Karpas-422 (cell line): ENCODE data around the gene ATF4. TPM values are rescaled to one million over a fixed set of nuclear protein-coding genes. Genes with fewer than 3 reads are reported as not detected.

Experiments
- DNase-seq: peaks from one replicate; pipeline ENCODE4 v3.0.0-alpha.2; 2015
- H2AFZ ChIP-seq: fragments of 200-600 bp; sonication (generic); 2 replicates; pipeline ENCODE4 v1.6.1; 2014; ENCODE audit warnings: antibody characterized with exemption, low read length, mixed read lengths
- H3K27ac ChIP-seq: fragments of 200-600 bp; sonication (generic); 2 replicates; pipeline ENCODE4 v1.5.1; 2014; ENCODE audit warnings: mild to moderate bottlenecking, low read length, moderate library complexity
- H3K27me3 ChIP-seq: fragments of 200-600 bp; sonication (generic); 2 replicates; pipeline ENCODE4 v1.6.1; 2014; ENCODE audit warnings: low read length, mixed read lengths
- H3K36me3 ChIP-seq: fragments of 200-600 bp; sonication (generic); 2 replicates; pipeline ENCODE4 v1.6.1; 2014; ENCODE audit warnings: low read length, mixed read lengths; ENCODE audit not compliant: insufficient read depth
- H3K4me1 ChIP-seq: fragments of 200-600 bp; sonication (generic); 2 replicates; pipeline ENCODE4 v1.6.1; 2014; ENCODE audit warnings: mild to moderate bottlenecking, low read length, mixed read lengths
- H3K4me2 ChIP-seq: fragments of 200-600 bp; sonication (generic); 2 replicates; pipeline ENCODE4 v1.6.1; 2014; ENCODE audit warnings: low read length, low read depth, mild to moderate bottlenecking; ENCODE audit not compliant: poor library complexity, severe bottlenecking
- H3K4me3 ChIP-seq: fragments of 200-600 bp; sonication (generic); 2 replicates; pipeline ENCODE4 v1.5.1; 2014; ENCODE audit warnings: mild to moderate bottlenecking, antibody characterized with exemption, low read length, mixed read lengths
- H3K79me2 ChIP-seq: fragments of 200-600 bp; sonication (generic); 2 replicates; pipeline ENCODE4 v1.6.1; 2014; ENCODE audit warnings: mild to moderate bottlenecking, low read length, mixed read lengths
- H3K9ac ChIP-seq: fragments of 200-600 bp; sonication (generic); 2 replicates; pipeline ENCODE4 v1.6.0; 2014; ENCODE audit warnings: low read length
- H3K9me2 ChIP-seq: fragments of 200-600 bp; sonication (generic), shearing (Covaris generic); replicated peaks from 2 replicates; pipeline ENCODE4 v1.6.0; 2014; ENCODE audit warnings: mild to moderate bottlenecking, low read length, moderate library complexity; ENCODE audit not compliant: insufficient read depth
- H3K9me3 ChIP-seq: fragments of 300-700, 200-600 bp; sonication (generic); 2 replicates; pipeline ENCODE4 v1.6.1; 2014; ENCODE audit warnings: low read length, mixed read lengths
- H4K20me1 ChIP-seq: fragments of 200-600 bp; sonication (generic); 2 replicates; pipeline ENCODE4 v1.6.1; 2014; ENCODE audit warnings: mild to moderate bottlenecking, antibody characterized with exemption, low read length, low read depth; ENCODE audit not compliant: insufficient read depth
- total RNA-seq: library from RNA; depleted of rRNA; stranded (reverse); fragments of >200 nt; shearing (Covaris generic); gene quantifications from 2 replicates; pipeline ENCODE4 v1.2.3, GENCODE V29; 2014; ENCODE audit warnings: low replicate concordance

ATF4 gene
- total RNA-seq, 1 experiment from 2014 or later = 543 TPM

GRCh38 chr22:39537975-39538374 lies 17.6 kb downstream of the ATF4 start:
- no peaks in the 10 kb centered on the region for H3K9me3 ChIP-seq
- no peak overlapping the region for H2AFZ ChIP-seq
- H3K4me3 ChIP-seq = no peak overlapping the region
- peak; percentile 65 for DNase-seq
- H3K27ac ChIP-seq = no peak overlapping the region
- H3K9ac ChIP-seq = no peak overlapping the region
- H3K36me3 ChIP-seq = no peaks in the 10 kb centered on the region
- H3K4me1 ChIP-seq = peaks cover 20% of the 10 kb centered on the region
- H4K20me1 ChIP-seq = no peaks in the 10 kb centered on the region
- H3K4me2 ChIP-seq = no peak overlapping the region
- no peaks in the 10 kb centered on the region for H3K79me2 ChIP-seq
- no peaks in the 10 kb centered on the region for H3K27me3 ChIP-seq
- H3K9me2 ChIP-seq = no peaks in the 10 kb centered on the region

GRCh38 chr22:39543095-39543494 lies 22.7 kb downstream of the ATF4 start:
- no peak overlapping the region for H3K4me3 ChIP-seq
- H4K20me1 ChIP-seq = no peaks in the 10 kb centered on the region

GRCh38 chr22:39545386-39546365 lies 25.3 kb downstream of the ATF4 start:
- no peak overlapping the region for H3K27ac ChIP-seq
- no peak overlapping the region for H3K4me3 ChIP-seq
- no peak for DNase-seq
- no peaks in the 10 kb centered on the region for H3K79me2 ChIP-seq
- H3K4me2 ChIP-seq = no peak overlapping the region
- no peaks in the 10 kb centered on the region for H3K9me2 ChIP-seq
- H3K27me3 ChIP-seq = no peaks in the 10 kb centered on the region
- H4K20me1 ChIP-seq = no peaks in the 10 kb centered on the region
- no peaks in the 10 kb centered on the region for H3K4me1 ChIP-seq
- no peaks in the 10 kb centered on the region for H3K36me3 ChIP-seq
- H3K9me3 ChIP-seq = no peaks in the 10 kb centered on the region
- H2AFZ ChIP-seq = no peak overlapping the region
- H3K9ac ChIP-seq = no peak overlapping the region

More at GRCh38 chr22:39543095-39543494, 22.7 kb downstream of the ATF4 start:
- Histone ChIP-seq H3K4me1 (peaks cover 1% of the 10 kb centered on the region), H2AFZ (no peak overlapping the region), H3K9me3 (no peaks in the 10 kb centered on the region), H3K27me3 (no peaks in the 10 kb centered on the region), H3K9me2 (no peaks in the 10 kb centered on the region), H3K9ac (no peak overlapping the region), H3K79me2 (no peaks in the 10 kb centered on the region), H3K4me2 (no peak overlapping the region), H3K36me3 (no peaks in the 10 kb centered on the region), H3K27ac (no peak overlapping the region)
- peak; percentile 82 for DNase-seq

- no peaks in the 10 kb centered on the region for H4K20me1 ChIP-seq
- no peaks in the 10 kb centered on the region for H3K36me3 ChIP-seq
- H3K9me2 ChIP-seq = no peaks in the 10 kb centered on the region
- H3K4me3 ChIP-seq = no peak overlapping the region
- no peaks in the 10 kb centered on the region for H3K9me3 ChIP-seq
- no peaks in the 10 kb centered on the region for H3K4me1 ChIP-seq
- H3K4me2 ChIP-seq = no peak overlapping the region
- DNase-seq = no peak
- H3K27me3 ChIP-seq = no peaks in the 10 kb centered on the region
- H3K9ac ChIP-seq = no peak overlapping the region
- no peak overlapping the region for H3K27ac ChIP-seq
- no peak overlapping the region for H2AFZ ChIP-seq
- H3K79me2 ChIP-seq = no peaks in the 10 kb centered on the region
These were observed 26.7 kb downstream of the ATF4 start for GRCh38 chr22:39546889-39547586.

- Histone ChIP-seq H3K9me2 (no peaks in the 10 kb centered on the region), H2AFZ (no peak overlapping the region), H3K4me2 (no peak overlapping the region), H3K9me3 (no peaks in the 10 kb centered on the region), H3K79me2 (no peaks in the 10 kb centered on the region), H4K20me1 (no peaks in the 10 kb centered on the region), H3K9ac (no peak overlapping the region), H3K4me1 (no peaks in the 10 kb centered on the region), H3K36me3 (no peaks in the 10 kb centered on the region), H3K4me3 (no peak overlapping the region), H3K27ac (no peak overlapping the region), H3K27me3 (no peaks in the 10 kb centered on the region)
- DNase-seq = no peak
These were observed 27.2 kb downstream of the ATF4 start for GRCh38 chr22:39547587-39547947.

- H3K4me2 ChIP-seq = no peak overlapping the region
- no peaks in the 10 kb centered on the region for H3K27me3 ChIP-seq
- H3K9me3 ChIP-seq = no peaks in the 10 kb centered on the region
- H3K27ac ChIP-seq = no peak overlapping the region
- H3K79me2 ChIP-seq = no peaks in the 10 kb centered on the region
- H3K9me2 ChIP-seq = no peaks in the 10 kb centered on the region
- H3K9ac ChIP-seq = no peak overlapping the region
- DNase-seq = no peak
- no peaks in the 10 kb centered on the region for H3K4me1 ChIP-seq
- H4K20me1 ChIP-seq = no peaks in the 10 kb centered on the region
- no peak overlapping the region for H2AFZ ChIP-seq
- no peak overlapping the region for H3K4me3 ChIP-seq
- H3K36me3 ChIP-seq = no peaks in the 10 kb centered on the region
These were observed 33.1 kb downstream of the ATF4 start for GRCh38 chr22:39553429-39553828.

- no peak for DNase-seq
- Histone ChIP-seq H3K9ac (no peak overlapping the region), H3K36me3 (no peaks in the 10 kb centered on the region), H3K9me3 (no peaks in the 10 kb centered on the region), H3K4me2 (no peak overlapping the region), H3K79me2 (no peaks in the 10 kb centered on the region), H3K27me3 (no peaks in the 10 kb centered on the region), H3K27ac (no peak overlapping the region), H2AFZ (no peak overlapping the region), H4K20me1 (no peaks in the 10 kb centered on the region), H3K9me2 (no peaks in the 10 kb centered on the region), H3K4me3 (no peak overlapping the region), H3K4me1 (no peaks in the 10 kb centered on the region)
These were observed 33.8 kb downstream of the ATF4 start for GRCh38 chr22:39554151-39554550.
